ENCODE results near the gene FCRLA.
"Not testable (repeated sequence)": the region's sequence is repeated elsewhere in the genome, so short reads cannot be mapped to it uniquely, and the experiment has no call there.

FCRLA gene, protein sequence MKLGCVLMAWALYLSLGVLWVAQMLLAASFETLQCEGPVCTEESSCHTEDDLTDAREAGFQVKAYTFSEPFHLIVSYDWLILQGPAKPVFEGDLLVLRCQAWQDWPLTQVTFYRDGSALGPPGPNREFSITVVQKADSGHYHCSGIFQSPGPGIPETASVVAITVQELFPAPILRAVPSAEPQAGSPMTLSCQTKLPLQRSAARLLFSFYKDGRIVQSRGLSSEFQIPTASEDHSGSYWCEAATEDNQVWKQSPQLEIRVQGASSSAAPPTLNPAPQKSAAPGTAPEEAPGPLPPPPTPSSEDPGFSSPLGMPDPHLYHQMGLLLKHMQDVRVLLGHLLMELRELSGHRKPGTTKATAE

DNA sequence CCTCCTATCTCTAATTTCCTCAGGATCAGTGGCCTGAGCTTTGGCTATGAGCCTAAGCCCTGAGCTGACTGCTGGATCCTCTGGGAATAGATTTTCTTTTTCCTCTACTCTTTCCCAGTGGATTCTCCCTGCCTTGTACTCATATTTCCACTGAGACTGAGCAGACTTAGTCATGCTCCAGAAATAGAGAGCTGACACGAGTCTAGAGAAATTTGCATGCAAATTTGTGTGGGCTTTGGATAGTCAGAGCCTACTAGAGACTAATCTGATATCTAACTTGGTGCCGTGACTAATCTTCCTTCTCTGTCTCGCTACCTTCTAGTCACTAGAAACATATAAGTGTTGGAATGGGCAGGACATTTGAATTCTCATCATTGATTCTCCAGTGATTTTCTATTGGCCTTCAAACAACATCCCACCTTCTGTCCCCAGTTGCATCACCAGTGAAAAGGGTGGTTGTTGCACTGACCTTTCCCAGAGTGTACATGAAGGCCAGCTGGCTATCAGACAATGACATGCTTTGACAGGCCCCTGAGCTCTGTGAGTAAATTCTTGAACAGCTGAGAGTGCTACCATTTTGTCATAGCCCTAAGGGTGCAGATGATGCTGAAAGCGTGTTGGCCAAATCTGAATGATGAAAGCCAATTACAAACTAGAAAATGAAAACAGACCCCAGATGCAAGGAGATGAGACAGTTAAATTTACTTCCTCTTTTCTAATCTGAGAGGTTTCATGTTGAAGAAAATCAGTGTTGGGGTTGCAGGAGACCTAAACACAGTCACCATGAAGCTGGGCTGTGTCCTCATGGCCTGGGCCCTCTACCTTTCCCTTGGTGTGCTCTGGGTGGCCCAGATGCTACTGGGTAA is at the start of gene FCRLA:
Gene FCRLA, plus strand, starts transcription at position 748 of the 866 bp plus-strand sequence. Its CDS starts 36 bp downstream, at position 784.
- no peak for TF ChIP-seq TEAD4 (IDR thresholded peaks at IDR 0.05)
- no peak for TF ChIP-seq TAF1 (IDR thresholded peaks at IDR 0.05; ENCODE audit: low read depth)
- no peak for TF ChIP-seq EGR1 (IDR thresholded peaks at IDR 0.05)
- TF ChIP-seq, protein P1, sequence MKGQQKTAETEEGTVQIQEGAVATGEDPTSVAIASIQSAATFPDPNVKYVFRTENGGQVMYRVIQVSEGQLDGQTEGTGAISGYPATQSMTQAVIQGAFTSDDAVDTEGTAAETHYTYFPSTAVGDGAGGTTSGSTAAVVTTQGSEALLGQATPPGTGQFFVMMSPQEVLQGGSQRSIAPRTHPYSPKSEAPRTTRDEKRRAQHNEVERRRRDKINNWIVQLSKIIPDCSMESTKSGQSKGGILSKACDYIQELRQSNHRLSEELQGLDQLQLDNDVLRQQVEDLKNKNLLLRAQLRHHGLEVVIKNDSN (IDR thresholded peaks at IDR 0.05): no peak
- no peak for TF ChIP-seq CREB1 (IDR thresholded peaks at IDR 0.05; ENCODE audit: low read depth)
- no peak for TF ChIP-seq YY1 (IDR thresholded peaks at IDR 0.05; ENCODE audit: low read depth)
- TF ChIP-seq EP300 (IDR thresholded peaks at IDR 0.05; ENCODE audit: borderline replicate concordance): no peak
- no peak for TF ChIP-seq FOXM1 (IDR thresholded peaks at IDR 0.05; ENCODE audit: borderline replicate concordance, low read depth)
- TF ChIP-seq CEBPB (IDR thresholded peaks at IDR 0.05): no peak
- TF ChIP-seq, protein P2, sequence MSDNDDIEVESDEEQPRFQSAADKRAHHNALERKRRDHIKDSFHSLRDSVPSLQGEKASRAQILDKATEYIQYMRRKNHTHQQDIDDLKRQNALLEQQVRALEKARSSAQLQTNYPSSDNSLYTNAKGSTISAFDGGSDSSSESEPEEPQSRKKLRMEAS (IDR thresholded peaks at IDR 0.05): no peak
- no peak for TF ChIP-seq TCF12 (IDR thresholded peaks at IDR 0.05; ENCODE audit: low read depth)
- TF ChIP-seq RAD21 (IDR thresholded peaks at IDR 0.05; ENCODE audit: low read depth): no peak
- no peak for TF ChIP-seq REST (IDR thresholded peaks at IDR 0.05; ENCODE audit: low read depth)
- no peak for TF ChIP-seq ZBTB7A (IDR thresholded peaks at IDR 0.05; ENCODE audit: low read depth)
- TF ChIP-seq NFIC (IDR thresholded peaks at IDR 0.05): no peak

DNA sequence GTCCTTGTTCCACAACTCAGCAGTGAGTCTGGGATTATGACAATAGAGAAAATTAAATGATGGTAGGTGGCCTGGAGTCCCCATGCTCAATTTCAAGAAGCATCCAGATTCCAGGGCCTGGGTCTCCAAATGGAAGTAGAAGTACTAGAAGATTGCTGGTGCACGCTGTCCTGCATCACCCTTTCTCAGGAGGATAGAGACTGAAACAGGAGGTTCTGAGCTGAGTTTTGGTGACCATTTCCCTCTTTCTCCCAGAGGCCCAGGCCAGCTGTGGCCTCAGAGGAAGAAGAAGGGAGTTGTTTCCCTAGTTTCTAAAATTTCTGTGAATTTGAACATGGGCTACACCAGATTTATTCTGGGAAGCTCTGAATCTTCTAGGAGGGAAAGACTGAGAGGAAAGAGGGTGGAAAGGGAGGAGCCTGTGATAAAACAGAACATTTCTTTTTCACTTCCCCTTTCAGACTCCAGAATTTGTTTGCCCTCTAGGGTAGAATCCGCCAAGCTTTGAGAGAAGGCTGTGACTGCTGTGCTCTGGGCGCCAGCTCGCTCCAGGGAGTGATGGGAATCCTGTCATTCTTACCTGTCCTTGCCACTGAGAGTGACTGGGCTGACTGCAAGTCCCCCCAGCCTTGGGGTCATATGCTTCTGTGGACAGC is 44.2 kb upstream of the FCRLA start, which contains the start of gene FCGR2B:
Gene FCGR2B, plus strand, starts transcription at position 460 of the 656 bp plus-strand sequence. Its CDS starts 99 bp downstream, at position 559.
- TF ChIP-seq FOXM1 (IDR thresholded peaks at IDR 0.05; ENCODE audit: borderline replicate concordance, low read depth); NFIC (IDR thresholded peaks at IDR 0.05); TEAD4 (IDR thresholded peaks at IDR 0.05): not testable (repeated sequence)

DNA sequence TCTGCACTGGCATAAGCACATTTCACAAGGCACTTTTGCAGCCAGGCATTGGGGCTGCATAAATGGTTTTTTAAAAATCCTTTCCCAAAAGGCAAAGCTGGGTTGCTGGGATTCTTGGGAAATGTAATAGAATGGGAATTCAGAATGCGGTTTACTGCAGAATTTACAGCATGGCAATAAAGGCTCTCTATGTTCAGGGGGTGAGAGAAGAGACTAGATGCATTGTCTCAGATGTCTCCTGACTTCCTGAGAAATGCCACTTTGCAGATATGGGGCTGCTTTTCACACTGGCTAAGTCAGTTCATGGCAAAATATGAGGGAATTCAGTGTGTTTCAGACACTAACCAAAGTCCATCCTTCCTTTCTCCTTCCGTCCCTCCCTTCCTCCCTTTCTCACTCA is 30.6 kb upstream of the FCRLA start:
- TF ChIP-seq, protein P1 (IDR thresholded peaks at IDR 0.05): no peak
- TF ChIP-seq ZBTB7A (IDR thresholded peaks at IDR 0.05; ENCODE audit: low read depth) (no peak), EP300 (IDR thresholded peaks at IDR 0.05; ENCODE audit: borderline replicate concordance) (no peak), EGR1 (IDR thresholded peaks at IDR 0.05) (no peak), TAF1 (IDR thresholded peaks at IDR 0.05; ENCODE audit: low read depth) (no peak), TCF12 (IDR thresholded peaks at IDR 0.05; ENCODE audit: low read depth) (no peak), YY1 (IDR thresholded peaks at IDR 0.05; ENCODE audit: low read depth) (no peak), REST (IDR thresholded peaks at IDR 0.05; ENCODE audit: low read depth) (no peak), CEBPB (IDR thresholded peaks at IDR 0.05) (no peak), CREB1 (IDR thresholded peaks at IDR 0.05; ENCODE audit: low read depth) (no peak), NFIC (IDR thresholded peaks at IDR 0.05) (no peak), RAD21 (IDR thresholded peaks at IDR 0.05; ENCODE audit: low read depth) (no peak)
- TF ChIP-seq, protein P2 (IDR thresholded peaks at IDR 0.05): no peak

- TF ChIP-seq CEBPB (IDR thresholded peaks at IDR 0.05) (no peak), EGR1 (IDR thresholded peaks at IDR 0.05) (no peak), TCF12 (IDR thresholded peaks at IDR 0.05; ENCODE audit: low read depth) (no peak), RAD21 (IDR thresholded peaks at IDR 0.05; ENCODE audit: low read depth) (no peak)
Observed at GRCh38 chr1:161676958-161677689, 29.9 kb upstream of the FCRLA start.
